ENCODE results near the gene ZSWIM5.

DNA sequence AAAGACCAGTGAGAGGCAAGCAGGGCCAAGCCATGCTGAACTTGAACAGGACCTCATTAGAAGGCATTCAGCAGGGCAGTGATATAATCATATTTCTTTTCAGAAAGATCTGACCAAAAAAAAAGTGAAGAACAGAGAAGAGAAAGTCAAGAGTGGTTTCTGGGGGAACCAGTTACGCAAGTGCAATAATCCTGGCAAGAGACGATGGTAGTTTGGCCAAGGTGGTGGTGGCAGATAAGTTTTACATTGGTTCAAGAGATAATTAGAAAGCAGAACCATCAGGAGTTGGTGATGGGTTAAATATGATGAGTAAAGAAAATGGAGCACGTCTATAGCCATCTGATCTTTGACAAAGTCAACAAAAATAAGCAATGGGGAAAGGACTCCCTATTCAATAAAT lies 54.3 kb downstream of the ZSWIM5 start:
- TF ChIP-seq, protein P1, sequence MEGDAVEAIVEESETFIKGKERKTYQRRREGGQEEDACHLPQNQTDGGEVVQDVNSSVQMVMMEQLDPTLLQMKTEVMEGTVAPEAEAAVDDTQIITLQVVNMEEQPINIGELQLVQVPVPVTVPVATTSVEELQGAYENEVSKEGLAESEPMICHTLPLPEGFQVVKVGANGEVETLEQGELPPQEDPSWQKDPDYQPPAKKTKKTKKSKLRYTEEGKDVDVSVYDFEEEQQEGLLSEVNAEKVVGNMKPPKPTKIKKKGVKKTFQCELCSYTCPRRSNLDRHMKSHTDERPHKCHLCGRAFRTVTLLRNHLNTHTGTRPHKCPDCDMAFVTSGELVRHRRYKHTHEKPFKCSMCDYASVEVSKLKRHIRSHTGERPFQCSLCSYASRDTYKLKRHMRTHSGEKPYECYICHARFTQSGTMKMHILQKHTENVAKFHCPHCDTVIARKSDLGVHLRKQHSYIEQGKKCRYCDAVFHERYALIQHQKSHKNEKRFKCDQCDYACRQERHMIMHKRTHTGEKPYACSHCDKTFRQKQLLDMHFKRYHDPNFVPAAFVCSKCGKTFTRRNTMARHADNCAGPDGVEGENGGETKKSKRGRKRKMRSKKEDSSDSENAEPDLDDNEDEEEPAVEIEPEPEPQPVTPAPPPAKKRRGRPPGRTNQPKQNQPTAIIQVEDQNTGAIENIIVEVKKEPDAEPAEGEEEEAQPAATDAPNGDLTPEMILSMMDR (IDR thresholded peaks at IDR 0.05; ENCODE audit: insufficient read depth, low read depth, low read length), result no peak
- TF ChIP-seq EZH2 (IDR thresholded peaks at IDR 0.05; ENCODE audit: insufficient read depth, low read length), result no peak

Measured in astrocyte (in vitro differentiated cells and primary cell).